Heart right ventricle (tissue), 16 donors: ENCODE measurements around the gene FAM229B. TPM values are rescaled to one million over a fixed set of nuclear protein-coding genes. Genes with fewer than 3 reads are reported as not detected.

ENCODE experiments used
- ATAC-seq, 8 donors: fragments of 200-7000 bp; cut with Tn5 transposase; one replicate each; pipeline ENCODE4 v1.9.1; 2020; ENCODE audit warnings: mild to moderate bottlenecking in 8 of 8, moderate library complexity in 8 of 8, moderate number of reproducible peaks in 1 of 8
- DNase-seq, 2 donors: peaks; one replicate each; pipeline ENCODE4 v3.0.0-alpha.2; 2020
- H3K27ac ChIP-seq, 10 donors: fragments of 200-600 bp; sonication (generic) in 2 of 10; one replicate each; pipeline versions ENCODE4 v1.5.0 to v1.8.0; 2020 to 2022; ENCODE audit warnings: mild to moderate bottlenecking in 3 of 10
- H3K27me3 ChIP-seq, 7 donors: fragments of 200-600 bp; one replicate each; pipeline ENCODE4 v1.8.0; 2021 to 2022; ENCODE audit warnings: mild to moderate bottlenecking in 2 of 7
- H3K36me3 ChIP-seq, 9 donors: fragments of 200-600 bp; sonication (generic) in 1 of 9; one replicate each; pipeline versions ENCODE4 v1.5.0 to v1.8.0; 2020 to 2022; ENCODE audit warnings: mild to moderate bottlenecking in 2 of 9
- H3K4me1 ChIP-seq, 9 donors: fragments of 200-600 bp; sonication (generic) in 1 of 9; one replicate each; pipeline versions ENCODE4 v1.5.0 to v1.8.0; 2020 to 2022; ENCODE audit warnings: mild to moderate bottlenecking in 4 of 9
- H3K4me3 ChIP-seq, 10 donors: fragments of 200-600 bp; sonication (generic) in 2 of 10; one replicate each; pipeline versions ENCODE4 v1.5.0 to v1.8.0; 2020 to 2022; ENCODE audit warnings: mild to moderate bottlenecking in 7 of 10, moderate library complexity in 2 of 10
- H3K9me3 ChIP-seq, 11 donors: fragments of 200-600 bp in 10 of 11; sonication (generic) in 2 of 11; one replicate each; pipeline versions ENCODE4 v1.5.0 to v1.8.0; 2013 to 2022; ENCODE audit warnings: mild to moderate bottlenecking in 2 of 11, control low read depth in 1 of 11, moderate library complexity in 1 of 11
- WGBS, 2 donors: extraction: QIAGEN DNeasy Blood & Tissue Kit; methylation state at CpG; one replicate each; pipeline ENCODE4 v1.1.7; 2013; ENCODE audit warnings: inconsistent platforms in 1 of 2; 5-methylcytosine and 5-hydroxymethylcytosine counted together
- intact Hi-C, 10 donors: fragments of 100-400 bp; cut with DNase I; formaldehyde crosslinking; loops; one replicate each; pipeline versions ENCODE4 v1.11.1 to v1.14.2; 2022
- long read RNA-seq, 3 donors: library from polyadenylated mRNA; unstranded; transcript quantifications; one replicate each; pipeline ENCODE4 v2.0.0, GENCODE V29; 2020 to 2021
- polyA plus RNA-seq, 2 donors: library from polyadenylated mRNA; stranded (reverse); fragments of 200-250 nt; gene quantifications; one replicate each; pipeline ENCODE4 v1.2.3, GENCODE V29; 2013
- total RNA-seq, 10 donors: library from RNA; stranded (reverse); fragmentation: NEBNext Ultra II Directional in 3 of 10; extraction: Animal tissue kit (Norgen Biotek cat#: 25700) in 3 of 10; gene quantifications; one replicate each; pipeline versions ENCODE4 v1.2.1 to v1.2.4, GENCODE V29; 2021 to 2023
- TF ChIP-seq, protein P1 (sequence below), 9 donors: fragments of 200-600 bp; sonication (generic) in 2 of 9; IDR thresholded peaks; one replicate each; pipeline versions ENCODE4 v1.5.0 to v1.8.0; 2021 to 2022; ENCODE audit warnings: antibody characterized with exemption in 9 of 9, mild to moderate bottlenecking in 5 of 9, moderate library complexity in 1 of 9
- donor health status: Arrhythmogenic right ventricular cardiomyopathy.
- donor health status: ischemic (EF 13 %, LVEDD 7.1; RV severe dilation, severe dysfunction).
- donor health status: healthy with polysubstance abuse.
- donor health status: DM: no; HTN: yes; CAD: no.
- donor health status: DM: no; HTN: no; CAD: no.
- donor health status: ischemic (EF 25% LVEDD 6.9; RV normal size, moderate dysfunction).
- donor health status: ischemic (EF 25% LVEDD 5.7; RV mildly dilated, moderate dysfunction).
- donor health status: healthy.
- donor health status: DM: yes; HTN: yes; CAD: no.
- donor health status: Ischemic cardiomyopathy.
- donor health status: ischemic (EF 35%, LVEDD 5.7; RV mildly dilated, moderate dysfunction).
- donor health status: nonischemic (EF 11% LVEDD 7.7; RV severe dilation, severe dysfunction).
- donor health status: DM: yes; HTN: yes; CAD: no.
- donor health status: PGD.
- donor health status: ischemic (EF 29% LVEDD 5.4; RV normal size, mild dysfunction).
- donor health status: nonischemic (EF 23%, LVEDD 6.1; RV moderate dilation, normal function).

Gene FAM229B, protein sequence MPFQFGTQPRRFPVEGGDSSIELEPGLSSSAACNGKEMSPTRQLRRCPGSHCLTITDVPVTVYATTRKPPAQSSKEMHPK
- total RNA-seq (10 to 100 TPM; 47.4 to 88.7 (median 59.8) TPM), polyA plus RNA-seq (10 to 100 TPM; 36.7 to 68.0 TPM)
- long read RNA-seq, donor 1, transcript FAM229B-201 (4 exons, 2,543 nt), result major isoform, 40 of 50 reads
- long read RNA-seq, donor 1, partial matches to known transcripts, result 2 of 50 reads
- long read RNA-seq, donor 1, other reads (novel, unspliced or antisense), result 8 of 50 reads
- long read RNA-seq, donor 2, transcript FAM229B-201 (4 exons, 2,543 nt), result major isoform, 24 of 34 reads
- long read RNA-seq, donor 2, partial matches to known transcripts, result 0 of 34 reads
- long read RNA-seq, donor 2, other reads (novel, unspliced or antisense), result 10 of 34 reads
- long read RNA-seq, donor 3, transcript FAM229B-201 (4 exons, 2,543 nt), result major isoform, 12 of 19 reads
- long read RNA-seq, donor 3, partial matches to known transcripts, result 2 of 19 reads
- long read RNA-seq, donor 3, other reads (novel, unspliced or antisense), result 5 of 19 reads

DNA sequence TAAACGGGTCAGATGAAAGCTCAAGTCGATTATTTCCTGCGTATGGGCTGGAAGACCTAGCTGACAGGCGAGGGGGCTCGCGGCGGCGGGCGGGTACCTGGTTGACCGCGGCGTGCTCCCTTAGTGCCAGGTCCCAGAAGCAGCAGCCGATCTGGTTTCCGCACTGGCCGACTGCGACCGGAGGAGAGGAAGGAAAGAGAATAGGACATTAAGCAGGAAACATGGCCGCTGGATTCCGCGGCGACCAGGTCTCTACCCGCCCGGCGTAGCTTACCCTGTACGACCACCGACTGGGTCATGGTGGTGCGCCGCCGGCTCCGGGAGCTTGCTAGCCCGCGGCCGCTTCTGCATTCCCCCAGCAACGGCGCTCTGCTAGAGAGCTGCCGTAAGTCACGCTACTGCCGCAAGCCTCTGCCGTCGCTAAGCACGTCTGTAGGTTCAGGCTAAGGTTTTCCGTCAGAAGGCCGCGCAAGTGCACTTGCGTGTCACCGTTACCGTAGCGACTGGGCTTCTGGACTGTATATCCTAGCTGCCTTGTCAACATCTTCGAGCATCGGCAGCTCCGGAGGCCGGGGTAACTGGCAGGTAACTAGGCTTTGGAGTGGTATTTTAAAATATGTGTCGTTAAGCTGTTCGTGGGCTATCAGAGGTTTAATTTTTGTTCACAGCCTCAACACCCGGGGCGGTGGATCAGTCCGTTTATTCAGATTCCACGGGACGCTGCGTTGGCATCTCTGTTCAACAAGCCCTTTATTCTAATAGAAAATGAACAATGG lies at the start of gene FAM229B, which contains the start of gene TUBE1:
Gene FAM229B (plus strand): TSS at position 456 of the 776 bp plus-strand sequence. CDS start 11,693 bp downstream, outside the sequence.
Gene TUBE1 (minus strand): TSS at position 347 of the 776 bp plus-strand sequence. CDS start 48 bp downstream, at position 299.
- Histone ChIP-seq H3K27ac (peak within 1 kb of the TSS; percentile 55 to 91 (median 86)), H3K27me3 (no peaks in the 10 kb centered on the region), H3K4me1 (peaks cover 0 to 34% (median 28%) of the 10 kb centered on the region in 9 donors), H3K36me3 (peaks cover 0 to 33% (median 9%) of the 10 kb centered on the region in 9 donors), H3K4me3 (peak within 1 kb of the TSS; percentile 63 to 88 (median 78)), H3K9me3 (no peaks in the 10 kb centered on the region)
- 0% methylated on average over 60 of the region's 60 CpGs for WGBS, 2 donors
- peak; percentile 88 to 94 for DNase-seq
- intact Hi-C loops, result no loop called here
- ATAC-seq, result peak; percentile 94 to 97 (median 96)
- TF ChIP-seq, protein P1, sequence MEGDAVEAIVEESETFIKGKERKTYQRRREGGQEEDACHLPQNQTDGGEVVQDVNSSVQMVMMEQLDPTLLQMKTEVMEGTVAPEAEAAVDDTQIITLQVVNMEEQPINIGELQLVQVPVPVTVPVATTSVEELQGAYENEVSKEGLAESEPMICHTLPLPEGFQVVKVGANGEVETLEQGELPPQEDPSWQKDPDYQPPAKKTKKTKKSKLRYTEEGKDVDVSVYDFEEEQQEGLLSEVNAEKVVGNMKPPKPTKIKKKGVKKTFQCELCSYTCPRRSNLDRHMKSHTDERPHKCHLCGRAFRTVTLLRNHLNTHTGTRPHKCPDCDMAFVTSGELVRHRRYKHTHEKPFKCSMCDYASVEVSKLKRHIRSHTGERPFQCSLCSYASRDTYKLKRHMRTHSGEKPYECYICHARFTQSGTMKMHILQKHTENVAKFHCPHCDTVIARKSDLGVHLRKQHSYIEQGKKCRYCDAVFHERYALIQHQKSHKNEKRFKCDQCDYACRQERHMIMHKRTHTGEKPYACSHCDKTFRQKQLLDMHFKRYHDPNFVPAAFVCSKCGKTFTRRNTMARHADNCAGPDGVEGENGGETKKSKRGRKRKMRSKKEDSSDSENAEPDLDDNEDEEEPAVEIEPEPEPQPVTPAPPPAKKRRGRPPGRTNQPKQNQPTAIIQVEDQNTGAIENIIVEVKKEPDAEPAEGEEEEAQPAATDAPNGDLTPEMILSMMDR (IDR thresholded peaks at IDR 0.05), result peak in 3 of 9 donors; percentile 12 to 34 (median 20)

DNA sequence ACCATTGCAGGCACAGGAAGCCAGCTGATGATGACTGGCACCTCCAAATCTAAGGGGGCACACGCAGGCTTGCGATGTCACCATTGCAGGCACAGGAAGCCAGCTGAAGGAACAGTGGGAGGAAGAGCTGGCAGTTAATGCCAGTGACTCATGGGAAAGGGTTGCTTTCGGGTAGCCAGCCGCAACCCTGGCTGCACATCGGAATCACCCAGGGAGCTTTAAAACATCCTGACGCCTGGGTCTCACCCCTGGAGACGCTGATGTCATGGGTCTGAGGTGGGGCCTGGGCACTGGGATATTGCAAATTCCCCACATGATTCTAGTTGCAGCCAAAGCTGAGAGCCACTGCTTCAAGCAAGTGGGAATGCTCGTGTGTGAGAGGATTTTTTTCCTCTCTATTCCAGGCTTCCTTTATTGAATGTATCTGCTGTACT lies 49.6 kb upstream of the FAM229B start:
- peak; percentile 53 to 94 (median 66) for ATAC-seq
- TF ChIP-seq, protein P1 (IDR thresholded peaks at IDR 0.05), result no peak
- H3K9me3 ChIP-seq, result no peaks in the 10 kb centered on the region
- intact Hi-C loops, result no loop called here
- peak overlapping the region in 8 of 10 donors; percentile 54 to 76 (median 68) for H3K27ac ChIP-seq
- WGBS, 2 donors, result 58 to 59% methylated on average over 8 of the region's 8 CpGs
- no peaks in the 10 kb centered on the region for H3K27me3 ChIP-seq
- H3K4me3 ChIP-seq, result no peak overlapping the region
- H3K4me1 ChIP-seq, result peaks cover 0 to 37% (median 9%) of the 10 kb centered on the region in 9 donors
- H3K36me3 ChIP-seq, result no peaks in the 10 kb centered on the region
- DNase-seq, result peak; percentile 47 to 52

DNA sequence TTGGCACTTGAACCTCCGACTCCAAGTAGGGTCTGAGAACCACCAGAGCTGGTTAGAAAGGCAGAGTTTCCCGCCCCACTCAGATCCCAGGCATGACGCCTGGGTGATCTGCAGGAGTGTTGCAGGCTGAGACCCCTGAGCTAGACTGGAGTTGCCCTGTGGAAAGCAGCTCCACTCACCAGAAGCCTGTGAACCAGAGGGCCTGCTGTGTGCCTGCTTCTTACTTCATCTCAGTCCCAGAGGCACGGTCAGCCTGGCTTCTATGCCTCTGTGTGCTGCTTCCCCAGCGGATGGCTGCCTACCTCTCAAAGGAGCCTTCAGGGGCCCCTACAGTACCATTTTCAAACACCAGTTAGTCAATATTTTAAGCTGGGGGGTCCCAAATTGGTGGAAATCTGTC lies 49.1 kb upstream of the FAM229B start:
- ATAC-seq, result peak in 1 of 8 donors; percentile 16
- intact Hi-C loops, result no loop called here

More for the DNA sequence above, 49.1 kb upstream of the FAM229B start:
- Histone ChIP-seq H3K4me3 (no peak overlapping the region), H3K9me3 (no peaks in the 10 kb centered on the region), H3K36me3 (no peaks in the 10 kb centered on the region), H3K4me1 (peaks cover 0 to 38% (median 10%) of the 10 kb centered on the region in 9 donors), H3K27me3 (no peaks in the 10 kb centered on the region), H3K27ac (peak overlapping the region in 8 of 10 donors; percentile 54 to 76 (median 68))
- 82 to 84% methylated on average over 5 of the region's 5 CpGs for WGBS, 2 donors
- TF ChIP-seq, protein P1 (IDR thresholded peaks at IDR 0.05), result no peak
- DNase-seq, result no peak
